ENCODE results near the gene TUBAL3. TPM values are rescaled to one million over a fixed set of nuclear protein-coding genes. Genes with fewer than 3 reads are reported as not detected.
A peak's percentile ranks its signal among the peaks of the same experiment; 100 is the strongest.

The TUBAL3 gene
- total RNA-seq (not detected), polyA plus RNA-seq (not detected), total RNA-seq (not detected)

- H3K4me1 Mint-ChIP-seq = no peaks in the 10 kb centered on the region
- Histone ChIP-seq H3K36me3 (ENCODE audit: control insufficient read depth in 2 of 3, insufficient read depth in 3 of 3, low read length in 3 of 3) (no peaks in the 10 kb centered on the region), H3K4me3 (ENCODE audit: low read length) (no peak within 1 kb of the TSS), H3K9me3 (ENCODE audit: control insufficient read depth in 2 of 3, low read length in 3 of 3) (no peaks in the 10 kb centered on the region), H3K4me1 (ENCODE audit: control insufficient read depth in 2 of 2, insufficient read depth in 2 of 2, low read length in 2 of 2) (no peaks in the 10 kb centered on the region), H3K27me3 (ENCODE audit: control insufficient read depth in 2 of 2, insufficient read depth in 2 of 2, low read length in 2 of 2) (no peaks in the 10 kb centered on the region), H3K27ac (ENCODE audit: low read depth, low read length) (no peak within 1 kb of the TSS)
- ATAC-seq (no peak), DNase-seq (no peak)
- H3K36me3 Mint-ChIP-seq = peaks cover 0 to 3% (median 0%) of the 10 kb centered on the region in 5 donors
- intact Hi-C loops (cut with micrococcal nuclease) = no loop called here
- peaks cover 0 to 47% (median 7%) of the 10 kb centered on the region in 5 donors for H3K27me3 Mint-ChIP-seq
- ChIA-PET POLR2A (no interaction called here), CTCF (no interaction called here)
- peaks cover 0 to 6% (median 0%) of the 10 kb centered on the region in 11 donors for H3K9me3 Mint-ChIP-seq
- H3K4me3 Mint-ChIP-seq = no peak within 1 kb of the TSS
- no peak within 1 kb of the TSS for H3K27ac Mint-ChIP-seq
Observed at GRCh38 chr10:5404208-5405041, at the start of gene TUBAL3. TUBAL3 (minus strand) TSS chr10:5404828; CDS start chr10:5404792, 36 bp downstream.

- CTCF ChIA-PET = no interaction called here
Observed at GRCh38 chr10:5453749-5454489, 49.3 kb upstream of the TUBAL3 start.

DNA sequence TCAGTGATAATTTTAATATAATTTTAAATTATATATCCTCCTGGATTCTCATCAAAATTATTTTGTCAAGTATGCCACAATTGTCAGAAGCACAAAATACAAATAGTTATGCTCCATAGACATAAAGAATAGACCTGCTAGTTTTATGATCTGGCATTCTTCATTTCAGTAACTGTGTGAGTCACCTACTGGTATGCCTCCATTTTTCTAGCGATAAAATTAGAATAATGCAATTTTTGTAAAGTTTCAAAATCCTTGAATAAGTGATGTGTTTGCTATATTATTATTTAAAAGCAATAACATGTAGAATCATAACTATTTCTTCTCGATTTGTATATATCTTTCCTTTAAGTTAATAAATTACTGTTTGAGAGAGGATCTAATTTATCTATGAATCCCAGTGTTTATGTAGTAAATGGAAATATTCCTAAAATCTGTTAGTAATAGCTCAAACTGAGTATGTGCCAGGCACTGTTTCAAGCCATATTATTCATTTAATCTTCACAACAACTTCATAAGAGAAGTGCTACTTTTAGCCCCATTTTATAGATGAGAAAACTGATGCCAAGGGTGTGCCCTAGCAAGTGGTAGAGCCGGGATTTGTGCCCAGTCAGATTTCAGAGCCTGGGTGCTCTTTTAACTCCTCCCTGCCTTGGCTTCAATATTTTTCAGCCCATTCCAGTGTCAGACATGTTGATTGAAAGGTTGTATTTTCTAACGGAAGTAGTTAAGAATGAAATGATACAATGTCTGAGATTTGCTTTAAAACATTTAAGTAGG, 46.2 kb upstream of the TUBAL3 start:
- peak overlapping the region in 1 of 10 donors; percentile 65 for H3K4me3 Mint-ChIP-seq
- Histone ChIP-seq H3K27me3 (ENCODE audit: control insufficient read depth in 2 of 2, insufficient read depth in 2 of 2, low read length in 2 of 2) (no peaks in the 10 kb centered on the region), H3K36me3 (ENCODE audit: control insufficient read depth in 2 of 3, insufficient read depth in 3 of 3, low read length in 3 of 3) (peaks cover 0 to 32% (median 5%) of the 10 kb centered on the region in 3 experiments), H3K4me1 (ENCODE audit: control insufficient read depth in 2 of 2, insufficient read depth in 2 of 2, low read length in 2 of 2) (peaks cover 0 to 20% of the 10 kb centered on the region in 2 donors), H3K9me3 (ENCODE audit: control insufficient read depth in 2 of 3, low read length in 3 of 3) (no peaks in the 10 kb centered on the region), H3K27ac (ENCODE audit: low read depth, low read length) (no peak overlapping the region), H3K4me3 (ENCODE audit: low read length) (no peak overlapping the region)
- peaks cover 0 to 3% (median 0%) of the 10 kb centered on the region in 11 donors for H3K9me3 Mint-ChIP-seq
- H3K36me3 Mint-ChIP-seq = peaks cover 3 to 34% (median 20%) of the 10 kb centered on the region in 5 donors
- DNase-seq (no peak), ATAC-seq (no peak)
- ChIA-PET POLR2A (no interaction called here), CTCF (no interaction called here)
- H3K27ac Mint-ChIP-seq = peak overlapping the region in 2 of 9 donors; percentile 12 to 32
- intact Hi-C loops (cut with micrococcal nuclease) = no loop called here
- H3K4me1 Mint-ChIP-seq = peaks cover 11 to 52% (median 41%) of the 10 kb centered on the region in 7 donors
- no peaks in the 10 kb centered on the region for H3K27me3 Mint-ChIP-seq

More at GRCh38 chr10:5453749-5454489, 49.3 kb upstream of the TUBAL3 start:
- intact Hi-C loops (cut with micrococcal nuclease) = no loop called here
- H3K4me3 Mint-ChIP-seq = no peak overlapping the region
- no peak for ATAC-seq
- Histone ChIP-seq H3K4me3 (ENCODE audit: low read length) (no peak overlapping the region), H3K36me3 (ENCODE audit: control insufficient read depth in 2 of 3, insufficient read depth in 3 of 3, low read length in 3 of 3) (peaks cover 0 to 41% (median 5%) of the 10 kb centered on the region in 3 experiments), H3K27ac (ENCODE audit: low read depth, low read length) (no peak overlapping the region), H3K27me3 (ENCODE audit: control insufficient read depth in 2 of 2, insufficient read depth in 2 of 2, low read length in 2 of 2) (no peaks in the 10 kb centered on the region), H3K9me3 (ENCODE audit: control insufficient read depth in 2 of 3, low read length in 3 of 3) (no peaks in the 10 kb centered on the region), H3K4me1 (ENCODE audit: control insufficient read depth in 2 of 2, insufficient read depth in 2 of 2, low read length in 2 of 2) (peaks cover 0 to 11% of the 10 kb centered on the region in 2 donors)
- no peaks in the 10 kb centered on the region for H3K9me3 Mint-ChIP-seq
- peaks cover 3 to 47% (median 35%) of the 10 kb centered on the region in 5 donors for H3K36me3 Mint-ChIP-seq
- DNase-seq = no peak
- H3K27ac Mint-ChIP-seq = peak overlapping the region in 3 of 9 donors; percentile 3 to 38 (median 36)
- POLR2A ChIA-PET = no interaction called here
- peaks cover 10 to 43% (median 30%) of the 10 kb centered on the region in 7 donors for H3K4me1 Mint-ChIP-seq
- H3K27me3 Mint-ChIP-seq = no peaks in the 10 kb centered on the region

GRCh38 chr10:5449823-5450222, 45.2 kb upstream of the TUBAL3 start:
- intact Hi-C loops (cut with micrococcal nuclease) = loop anchor here (5.0 to 10.0 kb wide), 3 partner anchors 362 to 437 kb away; partner anchors contain the start of genes GDI2 (in 2 of the 2) and ANKRD16 (in 1 of the 2)
- peaks cover 0 to 24% of the 10 kb centered on the region in 2 donors for H3K4me1 ChIP-seq (ENCODE audit: control insufficient read depth in 2 of 2, insufficient read depth in 2 of 2, low read length in 2 of 2)
- H3K27ac ChIP-seq (ENCODE audit: low read depth, low read length) = no peak overlapping the region
- Mint-ChIP-seq H3K27ac (peak overlapping the region in 3 of 9 donors; percentile 51 to 69 (median 59)), H3K27me3 (no peaks in the 10 kb centered on the region), H3K9me3 (peaks cover 0 to 3% (median 0%) of the 10 kb centered on the region in 11 donors), H3K4me3 (peak overlapping the region in 7 of 10 donors; percentile 6 to 70 (median 55)), H3K4me1 (peaks cover 14 to 61% (median 45%) of the 10 kb centered on the region in 7 donors), H3K36me3 (peaks cover 3 to 28% (median 15%) of the 10 kb centered on the region in 5 donors)
- no peaks in the 10 kb centered on the region for H3K27me3 ChIP-seq (ENCODE audit: control insufficient read depth in 2 of 2, insufficient read depth in 2 of 2, low read length in 2 of 2)
- no peak overlapping the region for H3K4me3 ChIP-seq (ENCODE audit: low read length)
- POLR2A ChIA-PET = no interaction called here
- H3K36me3 ChIP-seq (ENCODE audit: control insufficient read depth in 2 of 3, insufficient read depth in 3 of 3, low read length in 3 of 3) = peaks cover 0 to 27% (median 5%) of the 10 kb centered on the region in 3 experiments
- DNase-seq = no peak
- CTCF ChIA-PET = no interaction called here
- H3K9me3 ChIP-seq (ENCODE audit: control insufficient read depth in 2 of 3, low read length in 3 of 3) = no peaks in the 10 kb centered on the region
- ATAC-seq = no peak

DNA sequence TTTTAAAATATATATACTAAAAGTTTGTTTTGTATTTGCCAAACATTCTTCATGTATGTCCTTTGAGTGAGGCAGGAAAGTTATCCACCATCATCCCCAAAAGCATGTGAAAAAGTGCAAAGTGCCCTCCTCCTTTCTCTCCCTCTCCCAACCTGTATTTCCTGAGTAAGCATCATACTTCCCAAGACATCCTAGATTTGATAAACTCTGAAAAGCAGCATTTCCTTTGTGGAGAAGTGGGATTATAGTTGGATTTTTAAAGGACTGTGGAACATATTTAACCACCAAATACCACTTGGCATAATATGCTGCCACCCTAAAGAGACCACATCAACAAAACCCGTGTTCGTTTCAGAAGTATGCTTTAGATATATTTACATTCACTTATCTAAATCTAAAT, 44.6 kb upstream of the TUBAL3 start:
- H3K9me3 ChIP-seq (ENCODE audit: control insufficient read depth in 2 of 3, low read length in 3 of 3) = no peaks in the 10 kb centered on the region
- peaks cover 0 to 3% (median 0%) of the 10 kb centered on the region in 11 donors for H3K9me3 Mint-ChIP-seq
- H3K4me3 ChIP-seq (ENCODE audit: low read length) = no peak overlapping the region
- H3K36me3 Mint-ChIP-seq = peaks cover 3 to 26% (median 11%) of the 10 kb centered on the region in 5 donors
- no peak for ATAC-seq
- H3K4me3 Mint-ChIP-seq = peak overlapping the region in 9 of 10 donors; percentile 20 to 100 (median 71)
- H3K36me3 ChIP-seq (ENCODE audit: control insufficient read depth in 2 of 3, insufficient read depth in 3 of 3, low read length in 3 of 3) = peaks cover 0 to 21% (median 5%) of the 10 kb centered on the region in 3 experiments
- intact Hi-C loops (cut with micrococcal nuclease) = loop anchor here (5.0 to 10.0 kb wide), 3 partner anchors 363 to 438 kb away; partner anchors contain the start of genes GDI2 (in 2 of the 2) and ANKRD16 (in 1 of the 2)
- POLR2A ChIA-PET = interaction anchor here (1.8 kb wide), 1 partner anchor 100 kb away, joined by 7 read pairs; no protein-coding TSS in a partner anchor
- peak overlapping the region in 1 of 9 donors; percentile 10 for H3K27ac Mint-ChIP-seq
- H3K4me1 Mint-ChIP-seq = peaks cover 18 to 67% (median 51%) of the 10 kb centered on the region in 7 donors
- H3K27me3 ChIP-seq (ENCODE audit: control insufficient read depth in 2 of 2, insufficient read depth in 2 of 2, low read length in 2 of 2) = no peaks in the 10 kb centered on the region
- DNase-seq = no peak
- peaks cover 0 to 24% of the 10 kb centered on the region in 2 donors for H3K4me1 ChIP-seq (ENCODE audit: control insufficient read depth in 2 of 2, insufficient read depth in 2 of 2, low read length in 2 of 2)
- CTCF ChIA-PET = no interaction called here
- H3K27ac ChIP-seq (ENCODE audit: low read depth, low read length) = no peak overlapping the region
- no peaks in the 10 kb centered on the region for H3K27me3 Mint-ChIP-seq

Measured in naive thymus-derived CD4-positive, alpha-beta T cell (primary cell).